Measurements from ENCODE around the gene CRADD. TPM values are rescaled to one million over a fixed set of nuclear protein-coding genes. Genes with fewer than 3 reads are reported as not detected.
"Not testable (repeated sequence)": the region's sequence is repeated elsewhere in the genome, so short reads cannot be mapped to it uniquely, and the experiment has no call there.

Gene CRADD
- total RNA-seq, 5 donors from 2014 or later (not counting 1 experiment from before 2014, with no cell fraction given) = 11.2 to 19.3 (median 12.3) TPM

GRCh38 chr12:93780101-93780641 lies 103.0 kb downstream of the CRADD start:
- ATAC-seq (replicated peaks in 1 of 4) (no peak), DNase-seq (no peak)
- POLR2A ChIA-PET = interaction anchor here (0.6 to 0.7 kb wide), 2 partner anchors 98 to 510 kb away, joined by 3 to 4 read pairs; no protein-coding TSS in a partner anchor
- no peak overlapping the region for H3K27ac ChIP-seq (ENCODE audit: low read length)
- no peak overlapping the region for H3K4me3 ChIP-seq (ENCODE audit: control insufficient read depth in 1 of 2, extremely low read depth in 1 of 2, low read length in 1 of 2)
- Mint-ChIP-seq H3K36me3 (peaks cover 4% of the 10 kb centered on the region), H3K27ac (no peak overlapping the region), H3K9me3 (peaks cover 0 to 4% (median 0%) of the 10 kb centered on the region in 3 donors), H3K4me3 (no peak overlapping the region), H3K27me3 (no peaks in the 10 kb centered on the region), H3K4me1 (peaks cover 33 to 44% (median 33%) of the 10 kb centered on the region in 3 donors)
- peaks cover 9 to 11% of the 10 kb centered on the region in 2 experiments for H3K4me1 ChIP-seq (ENCODE audit: control insufficient read depth in 1 of 2, extremely low read depth in 1 of 2, insufficient read depth in 2 of 2, low read length in 2 of 2)
- H3K9me3 ChIP-seq = no peaks in the 10 kb centered on the region
- 100% methylated on average over 3 of the region's 8 CpGs for WGBS (ENCODE audit: insufficient coverage)
- no peaks in the 10 kb centered on the region for H3K27me3 ChIP-seq (replicated peaks in 1 of 2; ENCODE audit: control insufficient read depth in 2 of 2, extremely low read depth in 1 of 2, insufficient read depth in 2 of 2, low read length in 1 of 2)
- no peaks in the 10 kb centered on the region for H3K36me3 ChIP-seq (ENCODE audit: control insufficient read depth in 2 of 2, extremely low read depth in 1 of 2, insufficient read depth in 1 of 2, low read length in 1 of 2)
- CTCF ChIA-PET = interaction anchor here (0.6 to 1.0 kb wide), 2 partner anchors 36 to 272 kb away, joined by 3 read pairs; no protein-coding TSS in a partner anchor

- not testable (repeated sequence) for H3K27ac ChIP-seq (ENCODE audit: low read length); H3K9me3 ChIP-seq; H3K4me3 Mint-ChIP-seq; H3K36me3 ChIP-seq (ENCODE audit: control insufficient read depth in 2 of 2, extremely low read depth in 1 of 2, insufficient read depth in 1 of 2, low read length in 1 of 2); H3K27me3 Mint-ChIP-seq; H3K27me3 ChIP-seq (replicated peaks in 1 of 2; ENCODE audit: control insufficient read depth in 2 of 2, extremely low read depth in 1 of 2, insufficient read depth in 2 of 2, low read length in 1 of 2); H3K4me3 ChIP-seq (ENCODE audit: control insufficient read depth in 1 of 2, extremely low read depth in 1 of 2, low read length in 1 of 2); H3K27ac Mint-ChIP-seq; H3K9me3 Mint-ChIP-seq; H3K36me3 Mint-ChIP-seq
- H3K4me1 ChIP-seq (ENCODE audit: control insufficient read depth in 1 of 2, extremely low read depth in 1 of 2, insufficient read depth in 2 of 2, low read length in 2 of 2) = peaks cover 9 to 11% of the 10 kb centered on the region in 2 experiments
- peaks cover 40 to 51% (median 40%) of the 10 kb centered on the region in 3 donors for H3K4me1 Mint-ChIP-seq
- DNase-seq (peak in 1 of 35 experiments; percentile 40), ATAC-seq (replicated peaks in 1 of 4) (peak in 2 of 4 experiments; percentile 28 to 39)
- POLR2A ChIA-PET = interaction anchor here in 1 of 2 donors (0.6 kb wide), 1 partner anchor 98 kb away, joined by 4 read pairs; no protein-coding TSS in a partner anchor
- CTCF ChIA-PET = interaction anchor here (0.5 to 1.0 kb wide), 3 partner anchors 13 to 109 kb away, joined by 3 read pairs; no protein-coding TSS in a partner anchor
- WGBS (ENCODE audit: insufficient coverage) = 62% methylated on average over 3 of the region's 4 CpGs
These were observed 103.7 kb downstream of the CRADD start for GRCh38 chr12:93780886-93781285.

GRCh38 chr12:93781961-93782360 lies 104.8 kb downstream of the CRADD start:
- DNase-seq; H3K27me3 Mint-ChIP-seq; H3K27ac Mint-ChIP-seq; H3K9me3 Mint-ChIP-seq; H3K27ac ChIP-seq (ENCODE audit: low read length); H3K9me3 ChIP-seq; CTCF ChIA-PET; H3K27me3 ChIP-seq (replicated peaks in 1 of 2; ENCODE audit: control insufficient read depth in 2 of 2, extremely low read depth in 1 of 2, insufficient read depth in 2 of 2, low read length in 1 of 2); H3K4me3 ChIP-seq (ENCODE audit: control insufficient read depth in 1 of 2, extremely low read depth in 1 of 2, low read length in 1 of 2); POLR2A ChIA-PET; H3K4me3 Mint-ChIP-seq; ATAC-seq (replicated peaks in 1 of 4); H3K36me3 Mint-ChIP-seq; H3K36me3 ChIP-seq (ENCODE audit: control insufficient read depth in 2 of 2, extremely low read depth in 1 of 2, insufficient read depth in 1 of 2, low read length in 1 of 2): not testable (repeated sequence)
- peaks cover 9 to 11% of the 10 kb centered on the region in 2 experiments for H3K4me1 ChIP-seq (ENCODE audit: control insufficient read depth in 1 of 2, extremely low read depth in 1 of 2, insufficient read depth in 2 of 2, low read length in 2 of 2)
- WGBS (ENCODE audit: insufficient coverage) = no CpG with 5 or more reads among the region's 4 CpGs
- H3K4me1 Mint-ChIP-seq = peaks cover 31 to 57% (median 45%) of the 10 kb centered on the region in 3 donors

- H3K4me1 ChIP-seq (ENCODE audit: control insufficient read depth in 1 of 2, extremely low read depth in 1 of 2, insufficient read depth in 2 of 2, low read length in 2 of 2) = peaks cover 9 to 11% of the 10 kb centered on the region in 2 experiments
- Mint-ChIP-seq H3K27me3 (no peaks in the 10 kb centered on the region), H3K4me1 (peaks cover 30 to 57% (median 45%) of the 10 kb centered on the region in 3 donors), H3K9me3 (peaks cover 0 to 4% (median 0%) of the 10 kb centered on the region in 3 donors), H3K27ac (no peak overlapping the region), H3K36me3 (peaks cover 2% of the 10 kb centered on the region), H3K4me3 (no peak overlapping the region)
- no peak overlapping the region for H3K27ac ChIP-seq (ENCODE audit: low read length)
- POLR2A ChIA-PET = no interaction called here
- no peak for DNase-seq
- no peaks in the 10 kb centered on the region for H3K9me3 ChIP-seq
- no peaks in the 10 kb centered on the region for H3K27me3 ChIP-seq (replicated peaks in 1 of 2; ENCODE audit: control insufficient read depth in 2 of 2, extremely low read depth in 1 of 2, insufficient read depth in 2 of 2, low read length in 1 of 2)
- no peaks in the 10 kb centered on the region for H3K36me3 ChIP-seq (ENCODE audit: control insufficient read depth in 2 of 2, extremely low read depth in 1 of 2, insufficient read depth in 1 of 2, low read length in 1 of 2)
- no CpG with 5 or more reads among the region's 1 CpG for WGBS (ENCODE audit: insufficient coverage)
- ATAC-seq (replicated peaks in 1 of 4) = no peak
- CTCF ChIA-PET = interaction anchor here in 1 of 2 donors (0.7 kb wide), 1 partner anchor 1082 kb away, joined by 7 read pairs; no protein-coding TSS in a partner anchor
- H3K4me3 ChIP-seq (ENCODE audit: control insufficient read depth in 1 of 2, extremely low read depth in 1 of 2, low read length in 1 of 2) = no peak overlapping the region
These were observed 105.7 kb downstream of the CRADD start for GRCh38 chr12:93782853-93783252.

GRCh38 chr12:93783832-93784231 lies 106.7 kb downstream of the CRADD start:
- ATAC-seq (replicated peaks in 1 of 4) (peak; percentile 44 to 87 (median 64)), DNase-seq (peak in 32 of 35 experiments; percentile 2 to 61 (median 32))
- Histone ChIP-seq H3K4me3 (ENCODE audit: control insufficient read depth in 1 of 2, extremely low read depth in 1 of 2, low read length in 1 of 2) (no peak overlapping the region), H3K36me3 (ENCODE audit: control insufficient read depth in 2 of 2, extremely low read depth in 1 of 2, insufficient read depth in 1 of 2, low read length in 1 of 2) (no peaks in the 10 kb centered on the region), H3K27ac (ENCODE audit: low read length) (peak overlapping the region; percentile 7), H3K9me3 (no peaks in the 10 kb centered on the region), H3K27me3 (replicated peaks in 1 of 2; ENCODE audit: control insufficient read depth in 2 of 2, extremely low read depth in 1 of 2, insufficient read depth in 2 of 2, low read length in 1 of 2) (no peaks in the 10 kb centered on the region), H3K4me1 (ENCODE audit: control insufficient read depth in 1 of 2, extremely low read depth in 1 of 2, insufficient read depth in 2 of 2, low read length in 2 of 2) (peaks cover 15% of the 10 kb centered on the region in 2 experiments)
- Mint-ChIP-seq H3K36me3 (peaks cover 5% of the 10 kb centered on the region), H3K4me3 (peak overlapping the region in 2 of 3 donors; percentile 14 to 72), H3K27ac (peak overlapping the region; percentile 69 to 78), H3K4me1 (peaks cover 39 to 60% (median 52%) of the 10 kb centered on the region in 3 donors), H3K9me3 (peaks cover 0 to 4% (median 0%) of the 10 kb centered on the region in 3 donors), H3K27me3 (no peaks in the 10 kb centered on the region)
- ChIA-PET POLR2A (interaction anchor here in 1 of 2 donors (0.6 kb wide), 2 partner anchors 12 to 341 kb away, joined by 3 to 4 read pairs; no protein-coding TSS in a partner anchor), CTCF (no interaction called here)
- WGBS (ENCODE audit: insufficient coverage) = 28% methylated on average over 5 of the region's 9 CpGs

- ChIA-PET POLR2A (interaction anchor here in 1 of 2 donors (0.6 to 1.5 kb wide), 3 partner anchors 12 to 341 kb away, joined by 3 to 4 read pairs (median 3); no protein-coding TSS in a partner anchor), CTCF (interaction anchor here (0.6 to 0.7 kb wide), 4 partner anchors 16 to 317 kb away, joined by 3 to 5 read pairs (median 3); no protein-coding TSS in a partner anchor)
- no peak overlapping the region for H3K4me3 ChIP-seq (ENCODE audit: control insufficient read depth in 1 of 2, extremely low read depth in 1 of 2, low read length in 1 of 2)
- H3K9me3 Mint-ChIP-seq = peaks cover 0 to 4% (median 0%) of the 10 kb centered on the region in 3 donors
- peak; percentile 62 to 72 (median 67) for ATAC-seq (replicated peaks in 1 of 4)
- peak overlapping the region; percentile 17 to 72 (median 28) for H3K4me3 Mint-ChIP-seq
- peaks cover 5% of the 10 kb centered on the region for H3K36me3 Mint-ChIP-seq
- 0% methylated on average over 3 of the region's 9 CpGs for WGBS (ENCODE audit: insufficient coverage)
- peak overlapping the region; percentile 7 for H3K27ac ChIP-seq (ENCODE audit: low read length)
- no peaks in the 10 kb centered on the region for H3K27me3 ChIP-seq (replicated peaks in 1 of 2; ENCODE audit: control insufficient read depth in 2 of 2, extremely low read depth in 1 of 2, insufficient read depth in 2 of 2, low read length in 1 of 2)
- DNase-seq = peak in 18 of 35 experiments; percentile 2 to 45 (median 12)
- peak overlapping the region; percentile 69 to 78 for H3K27ac Mint-ChIP-seq
- no peaks in the 10 kb centered on the region for H3K27me3 Mint-ChIP-seq
- peaks cover 45 to 63% (median 59%) of the 10 kb centered on the region in 3 donors for H3K4me1 Mint-ChIP-seq
- H3K9me3 ChIP-seq = no peaks in the 10 kb centered on the region
- H3K4me1 ChIP-seq (ENCODE audit: control insufficient read depth in 1 of 2, extremely low read depth in 1 of 2, insufficient read depth in 2 of 2, low read length in 2 of 2) = peaks cover 15 to 22% of the 10 kb centered on the region in 2 experiments
- H3K36me3 ChIP-seq (ENCODE audit: control insufficient read depth in 2 of 2, extremely low read depth in 1 of 2, insufficient read depth in 1 of 2, low read length in 1 of 2) = no peaks in the 10 kb centered on the region
These were observed 107.3 kb downstream of the CRADD start for GRCh38 chr12:93784339-93785086.

All from T-cell (primary cell).